Heart right ventricle (tissue), 16 donors: ENCODE results near the gene PARD6A. TPM values are rescaled to one million over a fixed set of nuclear protein-coding genes. Genes with fewer than 3 reads are reported as not detected.

Experiments
- ATAC-seq, 8 donors: fragments of 200-7000 bp; cut with Tn5 transposase; one replicate each; pipeline ENCODE4 v1.9.1; 2020; ENCODE audit warnings: mild to moderate bottlenecking in 8 of 8, moderate library complexity in 8 of 8, moderate number of reproducible peaks in 1 of 8
- DNase-seq, 2 donors: peaks; one replicate each; pipeline ENCODE4 v3.0.0-alpha.2; 2020
- H3K27ac ChIP-seq, 10 donors: fragments of 200-600 bp; sonication (generic) in 2 of 10; one replicate each; pipeline versions ENCODE4 v1.5.0 to v1.8.0; 2020 to 2022; ENCODE audit warnings: mild to moderate bottlenecking in 3 of 10
- H3K27me3 ChIP-seq, 7 donors: fragments of 200-600 bp; one replicate each; pipeline ENCODE4 v1.8.0; 2021 to 2022; ENCODE audit warnings: mild to moderate bottlenecking in 2 of 7
- H3K36me3 ChIP-seq, 9 donors: fragments of 200-600 bp; sonication (generic) in 1 of 9; one replicate each; pipeline versions ENCODE4 v1.5.0 to v1.8.0; 2020 to 2022; ENCODE audit warnings: mild to moderate bottlenecking in 2 of 9
- H3K4me1 ChIP-seq, 9 donors: fragments of 200-600 bp; sonication (generic) in 1 of 9; one replicate each; pipeline versions ENCODE4 v1.5.0 to v1.8.0; 2020 to 2022; ENCODE audit warnings: mild to moderate bottlenecking in 4 of 9
- H3K4me3 ChIP-seq, 10 donors: fragments of 200-600 bp; sonication (generic) in 2 of 10; one replicate each; pipeline versions ENCODE4 v1.5.0 to v1.8.0; 2020 to 2022; ENCODE audit warnings: mild to moderate bottlenecking in 7 of 10, moderate library complexity in 2 of 10
- H3K9me3 ChIP-seq, 11 donors: fragments of 200-600 bp in 10 of 11; sonication (generic) in 2 of 11; one replicate each; pipeline versions ENCODE4 v1.5.0 to v1.8.0; 2013 to 2022; ENCODE audit warnings: mild to moderate bottlenecking in 2 of 11, control low read depth in 1 of 11, moderate library complexity in 1 of 11
- CTCF ChIP-seq, 9 donors: fragments of 200-600 bp; sonication (generic) in 2 of 9; IDR thresholded peaks; one replicate each; pipeline versions ENCODE4 v1.5.0 to v1.8.0; 2021 to 2022; ENCODE audit warnings: antibody characterized with exemption in 9 of 9, mild to moderate bottlenecking in 5 of 9, moderate library complexity in 1 of 9
- WGBS, 2 donors: extraction: QIAGEN DNeasy Blood & Tissue Kit; methylation state at CpG; one replicate each; pipeline ENCODE4 v1.1.7; 2013; ENCODE audit warnings: inconsistent platforms in 1 of 2; 5-methylcytosine and 5-hydroxymethylcytosine counted together
- intact Hi-C, 10 donors: fragments of 100-400 bp; cut with DNase I; formaldehyde crosslinking; loops; one replicate each; pipeline versions ENCODE4 v1.11.1 to v1.14.2; 2022
- polyA plus RNA-seq, 2 donors: library from polyadenylated mRNA; stranded (reverse); fragments of 200-250 nt; gene quantifications; one replicate each; pipeline ENCODE4 v1.2.3, GENCODE V29; 2013
- total RNA-seq, 10 donors: library from RNA; stranded (reverse); fragmentation: NEBNext Ultra II Directional in 3 of 10; extraction: Animal tissue kit (Norgen Biotek cat#: 25700) in 3 of 10; gene quantifications; one replicate each; pipeline versions ENCODE4 v1.2.1 to v1.2.4, GENCODE V29; 2021 to 2023
- donor health status: Arrhythmogenic right ventricular cardiomyopathy.
- donor health status: ischemic (EF 13 %, LVEDD 7.1; RV severe dilation, severe dysfunction).
- donor health status: healthy with polysubstance abuse.
- donor health status: DM: no; HTN: yes; CAD: no.
- donor health status: DM: no; HTN: no; CAD: no.
- donor health status: ischemic (EF 25% LVEDD 6.9; RV normal size, moderate dysfunction).
- donor health status: ischemic (EF 25% LVEDD 5.7; RV mildly dilated, moderate dysfunction).
- donor health status: healthy.
- donor health status: DM: yes; HTN: yes; CAD: no.
- donor health status: Ischemic cardiomyopathy.
- donor health status: ischemic (EF 35%, LVEDD 5.7; RV mildly dilated, moderate dysfunction).
- donor health status: nonischemic (EF 11% LVEDD 7.7; RV severe dilation, severe dysfunction).
- donor health status: DM: yes; HTN: yes; CAD: no.
- donor health status: PGD.
- donor health status: ischemic (EF 29% LVEDD 5.4; RV normal size, mild dysfunction).
- donor health status: nonischemic (EF 23%, LVEDD 6.1; RV moderate dilation, normal function).

Gene PARD6A
- total and polyA plus RNA-seq, 12 donors: 1.7 to 5.9 (median 2.4) TPM

GRCh38 chr16:67675579-67675935 lies 14.8 kb downstream of the PARD6A start:
- WGBS, 2 donors: 97 to 98% methylated on average over 17 of the region's 17 CpGs
- no peak overlapping the region for H3K4me3 ChIP-seq
- peaks cover 13 to 44% (median 28%) of the 10 kb centered on the region in 9 donors for H3K4me1 ChIP-seq
- no peaks in the 10 kb centered on the region for H3K27me3 ChIP-seq
- no peak for ATAC-seq
- H3K27ac ChIP-seq: no peak overlapping the region
- no peak for DNase-seq
- intact Hi-C loops: loop anchor here in 9 of 10 donors (2.0 to 10.0 kb wide), 9 partner anchors 37 to 389 kb away; partner anchors contain the start of genes GFOD2 (in 2 of the 9), RANBP10 (in 2 of the 9), TSNAXIP1 (in 2 of the 9) and CENPT (in 1 of the 9)
- no peak for TF ChIP-seq CTCF (IDR thresholded peaks at IDR 0.05)
- no peaks in the 10 kb centered on the region for H3K9me3 ChIP-seq
- H3K36me3 ChIP-seq: peaks cover 0 to 20% (median 0%) of the 10 kb centered on the region in 9 donors

- Histone ChIP-seq H3K4me3 (no peak overlapping the region), H3K36me3 (peaks cover 0 to 24% (median 0%) of the 10 kb centered on the region in 9 donors), H3K4me1 (peaks cover 13 to 44% (median 28%) of the 10 kb centered on the region in 9 donors), H3K9me3 (no peaks in the 10 kb centered on the region), H3K27me3 (no peaks in the 10 kb centered on the region), H3K27ac (no peak overlapping the region)
- ATAC-seq (no peak), DNase-seq (no peak)
- WGBS, 2 donors: 96 to 98% methylated on average over 7 of the region's 7 CpGs
- intact Hi-C loops: loop anchor here in 9 of 10 donors (2.0 to 10.0 kb wide), 9 partner anchors 36 to 389 kb away; partner anchors contain the start of genes GFOD2 (in 2 of the 9), RANBP10 (in 2 of the 9), TSNAXIP1 (in 2 of the 9) and CENPT (in 1 of the 9)
- TF ChIP-seq CTCF (IDR thresholded peaks at IDR 0.05): no peak
Measured at GRCh38 chr16:67675999-67676398, 15.2 kb downstream of the PARD6A start.

- peaks cover 0 to 28% (median 0%) of the 10 kb centered on the region in 9 donors for H3K36me3 ChIP-seq
- intact Hi-C loops: loop anchor here in 8 of 10 donors (5.0 to 10.0 kb wide), 8 partner anchors 36 to 388 kb away; partner anchors contain the start of genes RANBP10 (in 2 of the 8), TSNAXIP1 (in 2 of the 8), CENPT (in 1 of the 8) and GFOD2 (in 1 of the 8)
- no peaks in the 10 kb centered on the region for H3K27me3 ChIP-seq
- ATAC-seq (no peak), DNase-seq (no peak)
- no peak overlapping the region for H3K4me3 ChIP-seq
- peak overlapping the region in 2 of 10 donors; percentile 14 to 26 for H3K27ac ChIP-seq
- H3K4me1 ChIP-seq: peaks cover 13 to 44% (median 28%) of the 10 kb centered on the region in 9 donors
- 72 to 74% methylated on average over 4 of the region's 4 CpGs for WGBS, 2 donors
- H3K9me3 ChIP-seq: no peaks in the 10 kb centered on the region
- no peak for TF ChIP-seq CTCF (IDR thresholded peaks at IDR 0.05)
Measured at GRCh38 chr16:67676516-67676915, 15.8 kb downstream of the PARD6A start.

GRCh38 chr16:67676939-67677338 lies 16.2 kb downstream of the PARD6A start:
- intact Hi-C loops: loop anchor here in 8 of 10 donors (5.0 to 10.0 kb wide), 8 partner anchors 35 to 388 kb away; partner anchors contain the start of genes RANBP10 (in 2 of the 8), TSNAXIP1 (in 2 of the 8), CENPT (in 1 of the 8) and GFOD2 (in 1 of the 8)

More at GRCh38 chr16:67676939-67677338, 16.2 kb downstream of the PARD6A start:
- no peak for DNase-seq
- no peak for TF ChIP-seq CTCF (IDR thresholded peaks at IDR 0.05)
- no peaks in the 10 kb centered on the region for H3K9me3 ChIP-seq
- H3K4me3 ChIP-seq: no peak overlapping the region
- peaks cover 0 to 32% (median 0%) of the 10 kb centered on the region in 9 donors for H3K36me3 ChIP-seq
- peaks cover 13 to 44% (median 28%) of the 10 kb centered on the region in 9 donors for H3K4me1 ChIP-seq
- ATAC-seq: no peak
- H3K27me3 ChIP-seq: no peaks in the 10 kb centered on the region
- peak overlapping the region in 2 of 10 donors; percentile 14 to 26 for H3K27ac ChIP-seq
- 76 to 87% methylated on average over 8 of the region's 8 CpGs for WGBS, 2 donors
